BLaER1 (cell line): ENCODE measurements around the gene PRR36.

Source experiments
- H3K27ac ChIP-seq: shearing (Covaris generic); formaldehyde crosslinking; 2 replicates; pipeline ENCODE4 v1.8.1; 2022
- H3K27me3 ChIP-seq: shearing (Covaris generic); formaldehyde crosslinking; 2 replicates; pipeline ENCODE4 v1.8.1; 2022
- H3K36me3 ChIP-seq: shearing (Covaris generic); formaldehyde crosslinking; 2 replicates; pipeline ENCODE4 v1.8.1; 2022
- H3K4me1 ChIP-seq: shearing (Covaris generic); formaldehyde crosslinking; 2 replicates; pipeline ENCODE4 v1.8.1; 2022
- H3K4me2 ChIP-seq: shearing (Covaris generic); formaldehyde crosslinking; 2 replicates; pipeline ENCODE4 v1.8.1; 2022
- H3K4me3 ChIP-seq: shearing (Covaris generic); formaldehyde crosslinking; 2 replicates; pipeline ENCODE4 v1.8.1; 2022
- H3K9ac ChIP-seq: shearing (Covaris generic); formaldehyde crosslinking; 2 replicates; pipeline ENCODE4 v1.8.1; 2022
- H3K9me3 ChIP-seq: shearing (Covaris generic); formaldehyde crosslinking; 2 replicates; pipeline ENCODE4 v1.8.1; 2022
- H4K20me1 ChIP-seq: shearing (Covaris generic); formaldehyde crosslinking; 2 replicates; pipeline ENCODE4 v1.8.1; 2022
- Cebpa-rat ChIP-seq: shearing (Covaris generic); IDR thresholded peaks from 2 replicates; pipeline ENCODE4 v1.8.1; 2022

The PRR36 gene

GRCh38 chr19:7913652-7914051 lies 39.5 kb upstream of the PRR36 start:
- H3K9me3 ChIP-seq = no peaks in the 10 kb centered on the region
- TF ChIP-seq Cebpa-rat = no peak
- H3K4me1 ChIP-seq = peaks cover 80% of the 10 kb centered on the region
- peaks cover 38% of the 10 kb centered on the region for H3K36me3 ChIP-seq
- H3K9ac ChIP-seq = no peak overlapping the region
- H3K4me2 ChIP-seq = peak overlapping the region; percentile 98; the same call in 1 of the 2 replicates
- H3K27me3 ChIP-seq = peaks cover 56% of the 10 kb centered on the region
- no peak overlapping the region for H3K27ac ChIP-seq
- H4K20me1 ChIP-seq = peaks cover 99% of the 10 kb centered on the region
- H3K4me3 ChIP-seq = no peak overlapping the region

GRCh38 chr19:7912697-7913564 lies 38.7 kb upstream of the PRR36 start:
- no peak for TF ChIP-seq Cebpa-rat
- Histone ChIP-seq H3K9me3 (no peaks in the 10 kb centered on the region), H3K27ac (peak overlapping the region; percentile 26; the same call in 1 of the 2 replicates), H3K27me3 (peaks cover 49% of the 10 kb centered on the region), H3K4me2 (peak overlapping the region; percentile 98), H3K4me1 (peaks cover 83% of the 10 kb centered on the region), H3K4me3 (peak overlapping the region; percentile 41; the same call in 1 of the 2 replicates), H4K20me1 (peaks cover 99% of the 10 kb centered on the region), H3K36me3 (peaks cover 44% of the 10 kb centered on the region), H3K9ac (peak overlapping the region; percentile 19; the same call in 1 of the 2 replicates)

GRCh38 chr19:7912144-7912696 lies 38.0 kb upstream of the PRR36 start:
- no peak for TF ChIP-seq Cebpa-rat
- Histone ChIP-seq H3K4me3 (peak overlapping the region; percentile 41), H3K27ac (no peak overlapping the region), H3K4me1 (peaks cover 83% of the 10 kb centered on the region), H3K9ac (no peak overlapping the region), H4K20me1 (peaks cover 99% of the 10 kb centered on the region), H3K4me2 (peak overlapping the region; percentile 98), H3K36me3 (peaks cover 44% of the 10 kb centered on the region), H3K27me3 (peaks cover 42% of the 10 kb centered on the region), H3K9me3 (no peaks in the 10 kb centered on the region)

DNA sequence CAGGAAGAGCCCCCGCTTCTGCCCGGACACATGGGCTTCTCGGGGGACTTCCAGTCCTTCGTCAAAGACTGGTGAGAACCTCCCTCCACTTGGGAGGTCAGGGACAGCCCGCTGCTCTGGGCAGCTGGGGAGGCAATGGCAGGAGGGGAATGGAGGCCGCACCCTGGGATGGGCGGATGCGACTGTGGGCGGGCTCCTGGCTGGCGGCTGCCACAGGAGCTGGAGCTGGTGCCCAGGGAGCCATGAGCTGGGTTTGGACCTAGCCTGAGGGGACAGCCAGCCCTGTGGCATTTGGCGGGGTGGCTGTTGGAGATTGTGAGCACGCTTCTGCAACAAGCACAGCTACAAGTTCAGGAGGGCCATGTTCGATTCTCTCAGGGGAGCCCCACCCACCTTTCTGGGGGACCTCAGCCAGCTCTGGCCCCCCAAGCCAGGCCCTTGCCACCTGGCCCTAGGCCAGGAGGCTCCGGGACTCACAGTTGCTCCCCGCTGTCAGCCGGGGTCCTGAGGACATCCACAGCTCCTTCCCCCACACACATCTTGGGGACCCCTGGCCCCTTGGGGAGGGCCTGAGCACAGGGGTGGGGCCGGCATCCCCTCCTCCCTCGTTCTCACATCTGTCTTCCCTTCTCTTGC lies 37.4 kb upstream of the PRR36 start:
- Histone ChIP-seq H3K27me3 (peaks cover 36% of the 10 kb centered on the region), H3K36me3 (peaks cover 45% of the 10 kb centered on the region), H3K9ac (no peak overlapping the region), H3K4me3 (peak overlapping the region; percentile 31), H4K20me1 (peaks cover 99% of the 10 kb centered on the region), H3K27ac (no peak overlapping the region), H3K9me3 (no peaks in the 10 kb centered on the region), H3K4me2 (peak overlapping the region; percentile 98), H3K4me1 (peaks cover 83% of the 10 kb centered on the region)
- TF ChIP-seq Cebpa-rat = no peak

DNA sequence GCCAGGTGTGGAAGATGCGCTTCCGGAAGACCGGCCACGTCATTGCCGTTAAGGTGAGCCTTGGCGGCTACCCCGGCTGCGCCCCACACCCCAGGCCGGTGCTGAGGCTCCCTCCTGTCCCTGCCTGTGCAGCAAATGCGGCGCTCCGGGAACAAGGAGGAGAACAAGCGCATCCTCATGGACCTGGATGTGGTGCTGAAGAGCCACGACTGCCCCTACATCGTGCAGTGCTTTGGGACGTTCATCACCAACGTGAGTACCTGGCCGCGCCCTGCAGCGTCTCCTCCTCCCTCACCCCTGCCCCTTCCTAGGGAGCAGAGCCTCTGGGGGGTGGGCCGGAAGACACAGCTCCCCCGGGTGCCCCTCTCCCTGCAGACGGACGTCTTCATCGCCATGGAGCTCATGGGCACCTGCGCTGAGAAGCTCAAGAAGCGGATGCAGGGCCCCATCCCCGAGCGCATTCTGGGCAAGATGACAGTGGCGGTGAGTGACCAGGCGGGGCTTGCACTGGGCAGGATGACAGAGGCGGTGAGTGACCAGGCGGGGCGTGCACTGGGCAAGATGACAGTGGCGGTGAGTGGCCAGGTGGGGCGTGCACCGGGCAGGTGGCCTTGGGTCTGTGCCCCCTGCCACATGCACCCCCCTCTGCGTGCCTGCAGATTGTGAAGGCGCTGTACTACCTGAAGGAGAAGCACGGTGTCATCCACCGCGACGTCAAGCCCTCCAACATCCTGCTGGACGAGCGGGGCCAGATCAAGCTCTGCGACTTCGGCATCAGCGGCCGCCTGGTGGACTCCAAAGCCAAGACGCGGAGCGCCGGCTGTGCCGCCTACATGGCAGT lies 36.4 kb upstream of the PRR36 start:
- no peak for TF ChIP-seq Cebpa-rat
- Histone ChIP-seq H4K20me1 (peaks cover 99% of the 10 kb centered on the region), H3K27me3 (peaks cover 25% of the 10 kb centered on the region), H3K4me2 (peak overlapping the region; percentile 98), H3K4me1 (peaks cover 83% of the 10 kb centered on the region), H3K27ac (no peak overlapping the region), H3K9me3 (no peaks in the 10 kb centered on the region), H3K4me3 (no peak overlapping the region), H3K9ac (no peak overlapping the region), H3K36me3 (peaks cover 56% of the 10 kb centered on the region)

DNA sequence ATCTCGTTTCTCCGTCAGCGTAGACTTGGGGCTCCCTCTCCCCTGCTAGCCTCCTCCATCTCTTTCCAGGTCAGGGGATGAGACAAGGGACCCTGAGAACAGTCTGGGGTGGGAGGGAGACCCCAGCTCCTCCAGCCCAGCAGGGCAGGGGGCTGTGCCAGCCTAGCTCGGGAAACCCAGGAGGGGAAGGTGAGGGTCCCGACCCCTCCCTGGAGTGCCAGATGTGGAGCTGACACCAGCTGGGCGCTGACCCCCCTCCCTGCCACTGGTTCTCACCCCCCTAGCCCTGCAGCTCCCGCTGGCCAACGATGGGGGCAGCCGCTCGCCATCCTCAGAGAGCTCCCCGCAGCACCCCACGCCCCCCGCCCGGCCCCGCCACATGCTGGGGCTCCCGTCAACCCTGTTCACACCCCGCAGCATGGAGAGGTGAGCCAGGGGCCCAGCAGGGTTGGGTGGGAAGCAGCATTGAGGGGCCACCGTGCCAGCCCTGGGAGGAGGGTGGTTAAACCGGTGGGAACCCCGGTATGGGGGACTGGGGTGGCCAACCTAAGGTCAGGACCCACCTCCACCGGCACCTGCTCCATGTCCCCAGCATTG lies 35.4 kb upstream of the PRR36 start:
- peaks cover 89% of the 10 kb centered on the region for H3K4me1 ChIP-seq
- no peak overlapping the region for H3K4me3 ChIP-seq
- H3K27ac ChIP-seq = peak overlapping the region; percentile 35; the same call in 1 of the 2 replicates
- no peak for TF ChIP-seq Cebpa-rat
- H3K36me3 ChIP-seq = peaks cover 53% of the 10 kb centered on the region
- H3K9me3 ChIP-seq = no peaks in the 10 kb centered on the region
- peaks cover 99% of the 10 kb centered on the region for H4K20me1 ChIP-seq
- H3K9ac ChIP-seq = no peak overlapping the region
- peaks cover 15% of the 10 kb centered on the region for H3K27me3 ChIP-seq
- peak overlapping the region; percentile 98 for H3K4me2 ChIP-seq

DNA sequence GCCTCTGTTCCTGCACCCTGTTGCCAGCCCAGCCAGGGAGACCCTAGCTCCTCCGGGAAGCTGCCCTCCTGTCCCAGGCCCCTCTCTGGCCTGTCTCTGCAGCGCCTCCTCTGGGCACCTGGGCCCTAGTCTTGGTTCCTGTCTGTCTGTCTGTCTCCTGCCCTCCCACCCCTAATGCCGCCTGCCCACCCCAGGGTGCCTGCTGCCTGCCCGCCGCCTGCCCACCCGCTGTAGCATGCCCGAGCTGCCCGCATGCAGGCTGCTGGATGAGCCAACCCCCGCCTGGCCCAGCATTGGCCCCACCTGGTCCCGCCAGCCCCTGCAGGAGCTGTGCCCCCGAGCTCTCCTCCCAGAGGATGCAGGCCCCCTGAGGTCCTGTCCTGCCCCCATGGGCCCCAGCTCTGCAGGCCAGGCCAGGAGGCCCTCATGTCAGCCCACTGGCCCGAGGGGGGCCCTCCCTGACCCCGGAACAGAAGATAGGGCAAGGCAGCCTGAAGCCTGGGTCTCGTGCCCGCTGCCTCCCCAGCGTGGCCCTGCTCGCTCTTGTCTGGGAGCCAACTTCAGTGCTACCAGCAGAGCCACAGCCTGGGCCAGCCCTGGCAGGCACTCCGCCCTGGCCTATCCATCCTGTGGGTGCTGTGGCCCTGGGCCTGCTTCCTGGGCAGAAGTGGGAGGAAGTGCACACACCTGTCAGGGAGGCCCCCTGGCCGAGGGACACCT lies 34.7 kb upstream of the PRR36 start:
- peak overlapping the region; percentile 98 for H3K4me2 ChIP-seq
- H3K27ac ChIP-seq = peak overlapping the region; percentile 35; the same call in 1 of the 2 replicates
- no peak for TF ChIP-seq Cebpa-rat
- H4K20me1 ChIP-seq = peaks cover 98% of the 10 kb centered on the region
- peak overlapping the region; percentile 60; the same call in 1 of the 2 replicates for H3K9ac ChIP-seq
- peaks cover 52% of the 10 kb centered on the region for H3K36me3 ChIP-seq
- H3K4me3 ChIP-seq = no peak overlapping the region
- H3K9me3 ChIP-seq = no peaks in the 10 kb centered on the region
- peaks cover 9% of the 10 kb centered on the region for H3K27me3 ChIP-seq
- peaks cover 92% of the 10 kb centered on the region for H3K4me1 ChIP-seq

- peaks cover 2% of the 10 kb centered on the region for H3K27me3 ChIP-seq
- peaks cover 88% of the 10 kb centered on the region for H3K4me1 ChIP-seq
- no peak overlapping the region for H3K4me3 ChIP-seq
- H3K27ac ChIP-seq = peak overlapping the region; percentile 46
- H3K36me3 ChIP-seq = peaks cover 52% of the 10 kb centered on the region
- H3K9ac ChIP-seq = peak overlapping the region; percentile 60; the same call in 1 of the 2 replicates
- H4K20me1 ChIP-seq = peaks cover 91% of the 10 kb centered on the region
- no peak for TF ChIP-seq Cebpa-rat
- peak overlapping the region; percentile 98 for H3K4me2 ChIP-seq
- H3K9me3 ChIP-seq = no peaks in the 10 kb centered on the region
Observed at GRCh38 chr19:7908078-7908699, 34.0 kb upstream of the PRR36 start.
